Measurements from ENCODE around the gene FBXO8. TPM values are rescaled to one million over a fixed set of nuclear protein-coding genes. Genes with fewer than 3 reads are reported as not detected.

Gene FBXO8
- total RNA-seq, 1 experiment from 2014 or later = 16.7 TPM

DNA sequence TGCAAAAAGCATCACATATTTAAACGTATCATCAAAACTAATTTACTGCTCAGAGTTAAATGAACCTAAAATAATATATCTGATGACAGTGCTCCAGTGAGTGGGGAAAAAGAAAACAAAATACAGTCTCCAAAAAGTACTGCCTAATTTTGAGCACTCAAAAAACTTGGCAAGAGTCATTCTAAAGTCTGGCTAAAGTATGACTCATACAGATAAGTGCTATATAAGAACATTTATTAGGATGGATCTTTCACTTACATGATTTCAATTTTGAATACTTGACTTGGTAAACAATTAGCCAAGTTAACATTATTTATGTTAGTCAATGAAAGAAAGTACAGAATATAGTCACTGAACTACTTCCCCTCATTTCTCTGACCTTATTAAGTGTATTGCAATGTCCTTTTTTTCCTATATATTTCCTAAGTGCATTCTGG is 27.2 kb downstream of the FBXO8 start:
- no peaks in the 10 kb centered on the region for H3K27me3 ChIP-seq (ENCODE audit: insufficient read depth, low read depth)
- H3K27ac ChIP-seq = no peak overlapping the region
- TF ChIP-seq EZH2 (IDR thresholded peaks at IDR 0.05; ENCODE audit: low read depth) (no peak), CTCF (conservative IDR thresholded peaks at IDR 0.05) (no peak)
- no peak overlapping the region for H2AFZ ChIP-seq
- H3F3A ChIP-seq (ENCODE audit: insufficient read depth, low read depth) = no peaks in the 10 kb centered on the region
- no peaks in the 10 kb centered on the region for H3K4me1 ChIP-seq (replicated peaks; ENCODE audit: insufficient read depth)
- H3K36me3 ChIP-seq (ENCODE audit: low read depth) = no peaks in the 10 kb centered on the region
- BruUV-seq (replicated peaks) = no TSS peak
- H3K9me2 ChIP-seq (ENCODE audit: insufficient read depth) = no peaks in the 10 kb centered on the region
- H4K20me1 ChIP-seq (ENCODE audit: insufficient read depth) = no peaks in the 10 kb centered on the region
- H3K79me2 ChIP-seq (ENCODE audit: low read depth) = no peaks in the 10 kb centered on the region
- CTCF ChIA-PET = no interaction called here
- no peak overlapping the region for H3K4me2 ChIP-seq
- intact Hi-C loops (cut with micrococcal nuclease; ENCODE audit: unreplicated experiment) = no loop called here
- H3K9me3 ChIP-seq (ENCODE audit: insufficient read depth, low read depth) = no peaks in the 10 kb centered on the region
- POLR2A ChIA-PET (ENCODE audit: unreplicated experiment) = no interaction called here
- no peak overlapping the region for H3K4me3 ChIP-seq
- no peak for DNase-seq

DNA sequence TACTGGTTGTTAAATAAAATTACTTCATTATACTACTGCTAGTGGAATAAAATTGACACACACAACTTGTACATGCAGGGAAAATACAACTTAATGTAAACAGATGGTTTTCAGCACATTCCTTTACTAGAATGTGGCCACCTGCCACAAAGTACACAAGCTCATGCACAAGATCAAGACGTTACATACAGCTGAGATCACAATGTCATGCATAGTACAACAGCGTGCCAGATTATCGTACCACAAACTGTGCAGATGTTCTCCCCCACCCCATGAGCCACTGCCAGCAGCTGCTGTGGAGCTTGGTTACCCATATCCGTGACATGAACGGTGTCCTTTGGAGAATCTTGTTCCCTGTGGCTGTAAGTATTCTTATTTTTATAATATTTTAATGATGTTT is 27.7 kb downstream of the FBXO8 start:
- no peaks in the 10 kb centered on the region for H3F3A ChIP-seq (ENCODE audit: insufficient read depth, low read depth)
- no peak for DNase-seq
- ChIA-PET POLR2A (ENCODE audit: unreplicated experiment) (no interaction called here), CTCF (no interaction called here)
- no peaks in the 10 kb centered on the region for H3K9me3 ChIP-seq (ENCODE audit: insufficient read depth, low read depth)
- H3K27ac ChIP-seq = no peak overlapping the region
- no peaks in the 10 kb centered on the region for H4K20me1 ChIP-seq (ENCODE audit: insufficient read depth)
- no peaks in the 10 kb centered on the region for H3K9me2 ChIP-seq (ENCODE audit: insufficient read depth)
- no peak overlapping the region for H2AFZ ChIP-seq
- no peaks in the 10 kb centered on the region for H3K4me1 ChIP-seq (replicated peaks; ENCODE audit: insufficient read depth)
- H3K79me2 ChIP-seq (ENCODE audit: low read depth) = no peaks in the 10 kb centered on the region
- H3K4me2 ChIP-seq = no peak overlapping the region
- H3K36me3 ChIP-seq (ENCODE audit: low read depth) = no peaks in the 10 kb centered on the region
- H3K4me3 ChIP-seq = no peak overlapping the region
- no peak for TF ChIP-seq EZH2 (IDR thresholded peaks at IDR 0.05; ENCODE audit: low read depth)
- TF ChIP-seq CTCF (conservative IDR thresholded peaks at IDR 0.05) = no peak
- intact Hi-C loops (cut with micrococcal nuclease; ENCODE audit: unreplicated experiment) = no loop called here
- no peaks in the 10 kb centered on the region for H3K27me3 ChIP-seq (ENCODE audit: insufficient read depth, low read depth)
- BruUV-seq (replicated peaks) = no TSS peak

DNA sequence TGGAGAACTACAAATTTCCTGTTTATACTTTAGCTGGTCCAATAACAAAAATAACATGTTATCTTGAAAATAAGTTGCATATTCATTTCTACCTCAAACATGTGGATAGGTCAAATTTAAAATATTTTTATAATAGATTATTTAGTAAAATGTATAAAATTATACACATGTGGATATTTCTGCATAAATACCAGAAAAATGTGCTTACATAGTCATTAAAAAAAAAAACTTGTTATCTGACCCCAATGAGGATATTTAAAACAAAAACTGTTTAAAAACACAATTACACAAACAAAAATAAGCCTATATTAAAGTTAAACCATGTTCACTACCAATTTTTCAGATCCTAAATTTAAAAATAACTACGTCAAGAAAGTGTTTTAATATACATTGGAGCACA is 28.1 kb downstream of the FBXO8 start:
- no peak overlapping the region for H3K27ac ChIP-seq
- CTCF ChIA-PET = no interaction called here

More for the DNA sequence above, 28.1 kb downstream of the FBXO8 start:
- Histone ChIP-seq H2AFZ (no peak overlapping the region), H3K36me3 (ENCODE audit: low read depth) (no peaks in the 10 kb centered on the region), H3K4me3 (no peak overlapping the region), H4K20me1 (ENCODE audit: insufficient read depth) (no peaks in the 10 kb centered on the region), H3K9me3 (ENCODE audit: insufficient read depth, low read depth) (no peaks in the 10 kb centered on the region), H3K4me2 (no peak overlapping the region), H3K27me3 (ENCODE audit: insufficient read depth, low read depth) (no peaks in the 10 kb centered on the region), H3K9me2 (ENCODE audit: insufficient read depth) (no peaks in the 10 kb centered on the region), H3F3A (ENCODE audit: insufficient read depth, low read depth) (no peaks in the 10 kb centered on the region), H3K79me2 (ENCODE audit: low read depth) (no peaks in the 10 kb centered on the region), H3K4me1 (replicated peaks; ENCODE audit: insufficient read depth) (no peaks in the 10 kb centered on the region)
- intact Hi-C loops (cut with micrococcal nuclease; ENCODE audit: unreplicated experiment) = no loop called here
- no peak for DNase-seq
- no TSS peak for BruUV-seq (replicated peaks)
- TF ChIP-seq EZH2 (IDR thresholded peaks at IDR 0.05; ENCODE audit: low read depth) (no peak), CTCF (conservative IDR thresholded peaks at IDR 0.05) (no peak)
- POLR2A ChIA-PET (ENCODE audit: unreplicated experiment) = no interaction called here
